ENCODE data around the gene WDR31. TPM values are rescaled to one million over a fixed set of nuclear protein-coding genes. Genes with fewer than 3 reads are reported as not detected.

Gene WDR31
- 0.69 to 1.4 TPM (median 1.2 TPM) in 5 replicates for total RNA-seq (2022; extraction: Qiagen RNA extraction; ENCODE audit: low read depth)

GRCh38 chr9:113340011-113340699, at the start of gene WDR31:
TSS of gene WDR31 (minus strand) at chr9:113340275. CDS start at chr9:113332022, 8,253 bp downstream.

GRCh38 chr9:113376634-113377567, 36.8 kb upstream of the WDR31 start, which contains the start of gene HDHD3:
TSS of gene HDHD3 (minus strand) at chr9:113376986. CDS start at chr9:113374354, 2,632 bp downstream.

GRCh38 chr9:113349445-113350094, 9.5 kb upstream of the WDR31 start, which contains the start of gene BSPRY:
TSS of gene BSPRY (plus strand) at chr9:113349541. CDS start at chr9:113349580, 39 bp downstream.

GRCh38 chr9:113302792-113303418, 37.2 kb downstream of the WDR31 start, which contains the start of gene RNF183:
TSS of gene RNF183 (minus strand) at chr9:113303376. CDS start at chr9:113298184, 5,192 bp downstream.

GRCh38 chr9:113275157-113276131, 64.6 kb downstream of the WDR31 start, which contains the start of the genes CDC26 and PRPF4:
TSS of gene CDC26 (minus strand) at chr9:113275572. CDS start at chr9:113272507, 3,065 bp downstream.
TSS of gene PRPF4 (plus strand) at chr9:113275658. CDS start at chr9:113275744, 86 bp downstream.

Other genes with a start within 250 kb of the WDR31 start
- 6.4 to 8.4 TPM (median 7.6 TPM) in 5 replicates for gene SLC31A2, start 189.3 kb downstream of the WDR31 start, total RNA-seq (2022; extraction: Qiagen RNA extraction; ENCODE audit: low read depth)
- gene FKBP15, start 119.0 kb downstream of the WDR31 start, total RNA-seq (2022; extraction: Qiagen RNA extraction; ENCODE audit: low read depth) = 16.0 to 19.2 TPM (median 16.5 TPM) in 5 replicates
- 18.8 to 21.9 TPM (median 20.6 TPM) in 5 replicates for gene SLC31A1, start 118.7 kb downstream of the WDR31 start, total RNA-seq (2022; extraction: Qiagen RNA extraction; ENCODE audit: low read depth)
- gene CDC26, start 64.7 kb downstream of the WDR31 start, total RNA-seq (2022; extraction: Qiagen RNA extraction; ENCODE audit: low read depth) = 45.6 to 60.1 TPM (median 47.4 TPM) in 5 replicates
- gene PRPF4, start 64.6 kb downstream of the WDR31 start, total RNA-seq (2022; extraction: Qiagen RNA extraction; ENCODE audit: low read depth) = 52.6 to 56.0 TPM (median 55.0 TPM) in 5 replicates
- gene RNF183, start 36.9 kb downstream of the WDR31 start, total RNA-seq (2022; extraction: Qiagen RNA extraction; ENCODE audit: low read depth) = 0.19 TPM in 1 of 5 replicates, not detected in the others
- 0.24 TPM in 1 of 5 replicates, not detected in the others for gene BSPRY, start 9.3 kb upstream of the WDR31 start, total RNA-seq (2022; extraction: Qiagen RNA extraction; ENCODE audit: low read depth)
- 19.3 to 25.9 TPM (median 23.8 TPM) in 5 replicates for gene HDHD3, start 36.7 kb upstream of the WDR31 start, total RNA-seq (2022; extraction: Qiagen RNA extraction; ENCODE audit: low read depth)
- gene ALAD, start 61.0 kb upstream of the WDR31 start, total RNA-seq (2022; extraction: Qiagen RNA extraction; ENCODE audit: low read depth) = 11.5 to 16.5 TPM (median 15.3 TPM) in 5 replicates
- 93.7 to 121 TPM (median 107 TPM) in 5 replicates for gene POLE3, start 70.4 kb upstream of the WDR31 start, total RNA-seq (2022; extraction: Qiagen RNA extraction; ENCODE audit: low read depth)
- gene C9orf43, start 70.5 kb upstream of the WDR31 start, total RNA-seq (2022; extraction: Qiagen RNA extraction; ENCODE audit: low read depth) = 0.35 to 0.59 TPM (median 0.51 TPM) in 5 replicates
- gene RGS3, start 123.5 kb upstream of the WDR31 start, total RNA-seq (2022; extraction: Qiagen RNA extraction; ENCODE audit: low read depth) = 19.9 to 24.9 TPM (median 24.4 TPM) in 5 replicates